HEK293T (cell line): ENCODE data around the gene MAGI2.

Experiments
- ARNT ChIP-seq: fragments of 450-650 bp; IDR thresholded peaks from 2 replicates; pipeline ENCODE4 v1.6.1; 2017; ENCODE audit warnings: mild to moderate bottlenecking
- BHLHE40 ChIP-seq: fragments of 450-650 bp; IDR thresholded peaks from 2 replicates; pipeline ENCODE4 v1.6.1; 2016; ENCODE audit warnings: mild to moderate bottlenecking, moderate library complexity, borderline replicate concordance
- ELF4 ChIP-seq: fragments of 450-650 bp; IDR thresholded peaks from 2 replicates; pipeline ENCODE4 v1.6.1; 2017; ENCODE audit warnings: antibody characterized with exemption
- FOXA1 ChIP-seq: fragments of 450-650 bp; IDR thresholded peaks from 2 replicates; pipeline ENCODE4 v1.6.1; 2016; ENCODE audit warnings: mild to moderate bottlenecking
- FOXK2 ChIP-seq: fragments of 450-650 bp; IDR thresholded peaks from 2 replicates; pipeline ENCODE4 v1.6.1; 2016; ENCODE audit warnings: mild to moderate bottlenecking
- FOXM1 ChIP-seq: fragments of 450-650 bp; IDR thresholded peaks from 2 replicates; pipeline ENCODE4 v1.6.1; 2017; ENCODE audit warnings: mild to moderate bottlenecking, borderline replicate concordance
- LEF1 ChIP-seq: fragments of 450-650 bp; IDR thresholded peaks from 2 replicates; pipeline ENCODE4 v1.6.1; 2017; ENCODE audit warnings: mild to moderate bottlenecking, borderline replicate concordance
- PKNOX1 ChIP-seq: fragments of 450-650 bp; IDR thresholded peaks from 2 replicates; pipeline ENCODE4 v1.6.1; 2016
- SP1 ChIP-seq: fragments of 450-650 bp; IDR thresholded peaks from 2 replicates; pipeline ENCODE4 v1.6.1; 2017
- SUZ12 ChIP-seq: fragments of 450-650 bp; IDR thresholded peaks from 2 replicates; pipeline ENCODE4 v1.6.1; 2016; ENCODE audit warnings: mild to moderate bottlenecking
- TARDBP ChIP-seq: fragments of 450-650 bp; IDR thresholded peaks from 2 replicates; pipeline ENCODE4 v1.6.1; 2016

GRCh38 chr7:79376299-79377025, 77.0 kb downstream of the MAGI2 start:
- TF ChIP-seq SUZ12 (no peak), PKNOX1 (no peak), SP1 (no peak), FOXK2 (no peak), BHLHE40 (no peak), TARDBP (no peak), ARNT (no peak), ELF4 (no peak), FOXM1 (no peak), FOXA1 (no peak), LEF1 (no peak)
